Measurements from ENCODE around the gene TMEM259.

- no peak for TF ChIP-seq POLR2AphosphoS5 (IDR thresholded peaks at IDR 0.05)
- no peak for TF ChIP-seq CTCF (IDR thresholded peaks at IDR 0.05)
Observed at GRCh38 chr19:1038978-1039645, 18.2 kb upstream of the TMEM259 start.

Measured in gastroesophageal sphincter (tissue), 3 donors.